GM12801 (cell line): ENCODE data around the gene QKI.

Source experiments
- TF ChIP-seq, protein P1 (sequence below): IDR thresholded peaks from one replicate; pipeline ENCODE4 v1.5.1; 2011; ENCODE audit warnings: control low read depth; ENCODE audit not compliant: insufficient read length; ENCODE audit errors: extremely low read depth

QKI gene

DNA sequence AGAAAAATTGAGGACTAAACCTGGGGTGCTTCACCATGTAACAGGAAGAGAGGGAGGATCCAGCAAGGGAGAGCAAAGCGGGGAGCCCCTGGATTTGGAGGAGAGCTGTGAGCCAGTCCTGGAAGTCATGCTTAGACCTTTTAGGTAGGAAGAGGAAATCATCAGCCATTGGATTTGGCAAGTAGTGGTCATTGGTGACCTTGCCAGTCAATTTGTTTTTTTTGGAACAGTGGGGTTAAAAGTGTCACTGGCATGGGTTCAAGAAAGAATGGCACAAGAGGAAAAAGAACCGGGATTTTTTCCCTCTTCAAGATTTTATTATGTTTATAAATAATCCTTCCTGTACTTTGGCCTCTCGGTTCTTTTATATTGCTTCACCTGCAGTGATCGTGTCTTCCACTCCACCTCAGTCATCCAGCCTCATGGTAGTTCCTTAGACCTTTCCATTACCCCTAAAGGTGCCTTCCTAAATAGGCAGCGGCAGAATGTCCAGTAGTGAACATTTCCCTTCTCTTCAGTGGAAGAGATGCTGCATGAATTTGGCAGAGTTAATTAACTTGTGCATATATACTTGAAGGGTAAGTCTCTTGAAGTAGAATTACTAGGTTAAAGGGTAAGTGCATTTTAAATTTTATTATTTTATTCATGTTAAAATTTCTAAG lies 124.7 kb downstream of the QKI start:
- TF ChIP-seq, protein P1, sequence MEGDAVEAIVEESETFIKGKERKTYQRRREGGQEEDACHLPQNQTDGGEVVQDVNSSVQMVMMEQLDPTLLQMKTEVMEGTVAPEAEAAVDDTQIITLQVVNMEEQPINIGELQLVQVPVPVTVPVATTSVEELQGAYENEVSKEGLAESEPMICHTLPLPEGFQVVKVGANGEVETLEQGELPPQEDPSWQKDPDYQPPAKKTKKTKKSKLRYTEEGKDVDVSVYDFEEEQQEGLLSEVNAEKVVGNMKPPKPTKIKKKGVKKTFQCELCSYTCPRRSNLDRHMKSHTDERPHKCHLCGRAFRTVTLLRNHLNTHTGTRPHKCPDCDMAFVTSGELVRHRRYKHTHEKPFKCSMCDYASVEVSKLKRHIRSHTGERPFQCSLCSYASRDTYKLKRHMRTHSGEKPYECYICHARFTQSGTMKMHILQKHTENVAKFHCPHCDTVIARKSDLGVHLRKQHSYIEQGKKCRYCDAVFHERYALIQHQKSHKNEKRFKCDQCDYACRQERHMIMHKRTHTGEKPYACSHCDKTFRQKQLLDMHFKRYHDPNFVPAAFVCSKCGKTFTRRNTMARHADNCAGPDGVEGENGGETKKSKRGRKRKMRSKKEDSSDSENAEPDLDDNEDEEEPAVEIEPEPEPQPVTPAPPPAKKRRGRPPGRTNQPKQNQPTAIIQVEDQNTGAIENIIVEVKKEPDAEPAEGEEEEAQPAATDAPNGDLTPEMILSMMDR, result no peak

DNA sequence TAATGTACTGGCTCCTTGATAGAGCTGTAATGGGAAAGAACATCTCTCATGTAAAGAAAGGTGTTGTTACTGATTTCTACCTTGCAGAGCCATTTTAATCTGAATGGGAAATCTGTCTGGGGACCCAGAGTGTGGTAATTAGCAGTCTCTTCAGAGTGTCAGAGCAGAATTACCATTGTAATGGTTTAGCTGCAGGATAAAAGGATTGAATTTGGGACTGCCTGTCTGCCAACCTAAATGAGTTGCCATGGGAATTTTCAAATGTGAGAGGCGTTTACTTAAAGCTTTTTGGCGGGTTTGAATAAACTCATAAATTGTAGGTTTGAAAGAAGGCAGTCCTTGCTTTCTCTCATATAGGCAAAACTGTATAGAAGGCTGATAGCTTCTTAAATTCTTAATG lies 128.8 kb downstream of the QKI start:
- TF ChIP-seq, protein P1, result no peak

DNA sequence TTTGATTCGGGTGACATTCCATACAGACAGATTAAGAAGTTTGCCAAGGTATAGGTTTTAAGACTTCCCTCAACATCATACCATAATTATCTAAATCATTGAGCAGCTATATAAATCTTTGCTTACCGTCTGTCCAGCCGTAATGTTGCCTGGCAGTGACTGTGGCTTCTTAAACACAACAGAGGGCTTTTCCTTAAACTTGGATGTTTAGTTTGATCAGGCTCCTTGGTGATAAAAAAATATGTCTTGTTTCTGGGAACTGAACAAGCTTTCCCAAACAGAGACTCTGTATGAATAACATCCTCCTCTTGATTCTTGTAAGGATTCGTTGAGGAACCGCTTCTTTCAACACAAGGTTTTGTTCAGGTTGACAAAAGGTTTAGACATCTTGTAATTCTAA lies 130.9 kb downstream of the QKI start:
- TF ChIP-seq, protein P1, result no peak

DNA sequence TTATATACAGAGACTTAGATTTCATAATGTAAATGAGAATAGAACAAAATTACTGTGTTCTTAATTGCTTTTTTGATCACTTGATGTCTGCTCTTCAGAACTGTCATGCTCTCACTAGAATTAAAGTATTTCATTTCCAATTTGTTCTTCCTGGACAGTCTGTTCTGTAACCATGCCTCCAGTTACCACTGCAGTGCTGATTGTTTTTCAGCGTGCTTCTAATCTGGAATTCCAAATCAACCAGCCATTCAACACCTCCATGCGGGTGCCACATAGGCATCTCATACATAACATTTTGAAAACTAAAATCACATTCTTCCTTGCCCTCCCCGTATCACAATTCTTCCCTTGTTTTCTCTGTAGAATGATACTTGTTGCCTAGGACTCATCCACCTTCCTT lies 132.8 kb downstream of the QKI start:
- TF ChIP-seq, protein P1, result no peak

DNA sequence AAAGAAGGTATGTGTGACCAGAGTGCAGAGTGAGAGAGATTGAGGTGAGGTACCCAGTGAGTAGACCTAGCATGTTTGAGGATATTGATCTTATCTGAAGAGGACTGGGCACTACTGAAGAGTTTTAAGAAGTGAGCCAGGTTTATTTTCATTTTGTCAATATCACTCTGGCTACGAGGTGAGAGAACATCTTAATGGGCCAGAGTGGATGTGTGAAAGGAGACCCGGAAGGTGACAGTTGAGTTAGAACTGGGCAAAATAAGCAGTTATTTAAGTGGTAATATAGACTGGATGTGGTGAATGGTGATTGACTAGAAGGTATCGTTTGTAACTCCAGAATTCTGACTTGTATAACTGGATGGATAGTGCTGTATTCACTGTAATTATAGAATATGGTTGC lies 134.1 kb downstream of the QKI start:
- TF ChIP-seq, protein P1, result no peak

DNA sequence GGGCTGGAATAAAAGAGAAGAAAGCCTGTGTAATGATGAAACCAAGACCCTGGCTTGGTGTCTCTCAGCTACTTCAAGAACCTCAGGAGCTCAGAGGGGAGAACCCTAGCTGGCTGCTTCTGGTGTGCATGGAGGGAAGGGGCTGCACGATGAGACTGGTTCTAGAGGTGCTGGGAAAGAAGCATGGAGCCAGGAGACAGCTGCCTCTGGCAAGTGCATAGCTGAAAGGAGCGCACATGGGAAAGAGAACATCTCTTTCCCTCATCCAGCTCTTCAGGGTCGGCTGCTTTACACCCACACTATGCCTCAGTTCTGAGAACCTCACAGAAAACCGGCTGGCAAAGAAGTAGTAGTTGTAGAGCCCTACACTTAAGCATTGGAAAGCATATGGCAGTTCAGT lies 139.5 kb downstream of the QKI start:
- TF ChIP-seq, protein P1, result no peak

DNA sequence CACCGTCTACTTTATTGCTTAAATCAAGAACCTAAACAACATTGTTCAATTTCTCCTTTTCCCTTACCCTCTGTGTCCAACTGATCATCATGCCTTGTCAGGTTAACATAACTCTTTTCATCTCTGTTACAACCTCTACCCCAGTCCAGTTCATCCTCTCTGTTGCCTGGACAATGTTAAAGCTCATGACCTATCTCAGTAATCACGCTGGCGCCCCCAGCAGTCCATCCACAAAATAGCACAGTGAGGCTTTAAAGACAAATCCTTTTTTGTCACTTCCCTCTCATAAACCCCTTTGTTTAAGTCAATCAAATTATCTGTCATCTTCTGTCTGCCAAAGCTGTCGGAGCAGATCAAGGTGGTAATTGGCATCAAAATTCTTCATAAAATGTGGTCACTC lies 140.1 kb downstream of the QKI start:
- TF ChIP-seq, protein P1, result no peak
